H9 (cell line): ENCODE measurements around the gene SMAD3. TPM values are rescaled to one million over a fixed set of nuclear protein-coding genes. Genes with fewer than 3 reads are reported as not detected.

Experiments used
- DNase-seq: peaks from one replicate; pipeline ENCODE4 v3.0.0-alpha.2; 2017
- H2AFZ ChIP-seq: one replicate; pipeline ENCODE4 v1.6.1; 2013; ENCODE audit warnings: mild to moderate bottlenecking, low read length, control low read depth, moderate library complexity
- H2AK5ac ChIP-seq: 2 replicates; pipeline ENCODE4 v1.6.1; 2013; ENCODE audit warnings: low read length, control low read depth, mixed read lengths; ENCODE audit not compliant: insufficient read length
- H2BK120ac ChIP-seq: one replicate; pipeline ENCODE4 v1.6.1; 2013; ENCODE audit warnings: low read depth, mild to moderate bottlenecking, low read length, control low read depth, inconsistent platforms; ENCODE audit not compliant: poor library complexity, severe bottlenecking
- H2BK12ac ChIP-seq: 2 replicates; pipeline ENCODE4 v1.6.1; 2013; ENCODE audit warnings: low read length, control low read depth, mixed read lengths, low read depth; ENCODE audit not compliant: insufficient read length
- H2BK15ac ChIP-seq: 2 replicates; pipeline ENCODE4 v1.6.1; 2013; ENCODE audit warnings: low read depth, low read length, control low read depth
- H2BK20ac ChIP-seq: one replicate; pipeline ENCODE4 v1.6.1; 2013; ENCODE audit warnings: low read depth, mild to moderate bottlenecking, low read length, control low read depth, inconsistent platforms; ENCODE audit not compliant: poor library complexity, severe bottlenecking
- H2BK5ac ChIP-seq: 2 replicates; pipeline ENCODE4 v1.6.1; 2013; ENCODE audit warnings: low read length, control low read depth, mixed read lengths; ENCODE audit not compliant: insufficient read length
- H3K14ac ChIP-seq: 2 replicates; pipeline ENCODE4 v1.6.1; 2013; ENCODE audit warnings: low read length, control low read depth; ENCODE audit not compliant: insufficient read depth
- H3K18ac ChIP-seq: 2 replicates; pipeline ENCODE4 v1.6.1; 2013; ENCODE audit warnings: low read depth, mild to moderate bottlenecking, mixed read lengths, low read length, control low read depth; ENCODE audit not compliant: insufficient read length
- H3K23ac ChIP-seq: 2 replicates; pipeline ENCODE4 v1.6.1; 2013; ENCODE audit warnings: low read length, control low read depth, mixed read lengths, low read depth; ENCODE audit not compliant: insufficient read length
- H3K23me2 ChIP-seq: 2 replicates; pipeline ENCODE4 v1.6.1; 2013; ENCODE audit warnings: low read depth, mild to moderate bottlenecking, mixed read lengths, low read length, control low read depth; ENCODE audit not compliant: insufficient read length, poor library complexity, severe bottlenecking
- H3K27ac ChIP-seq: 2 replicates; pipeline ENCODE4 v1.5.1; 2013; ENCODE audit warnings: low read length, control low read depth, mixed read lengths, low read depth; ENCODE audit not compliant: insufficient read length
- H3K27me3 ChIP-seq: 2 replicates; pipeline ENCODE4 v1.6.1; 2013; ENCODE audit warnings: low read length, control low read depth, inconsistent platforms; ENCODE audit not compliant: insufficient read depth
- H3K4ac ChIP-seq: 2 replicates; pipeline ENCODE4 v1.6.1; 2013; ENCODE audit warnings: low read depth, mild to moderate bottlenecking, control low read depth, inconsistent platforms, low read length, moderate library complexity
- H3K4me1 ChIP-seq: 2 replicates; pipeline ENCODE4 v1.6.1; 2013; ENCODE audit warnings: low read length, control low read depth, inconsistent platforms; ENCODE audit not compliant: insufficient read depth
- H3K4me2 ChIP-seq: 2 replicates; pipeline ENCODE4 v1.6.1; 2013; ENCODE audit warnings: low read length, control low read depth, mixed read lengths; ENCODE audit not compliant: insufficient read length, insufficient read depth
- H3K56ac ChIP-seq: 2 replicates; pipeline ENCODE4 v1.6.1; 2013; ENCODE audit warnings: low read depth, mild to moderate bottlenecking, mixed read lengths, low read length, control low read depth; ENCODE audit not compliant: insufficient read length
- H3K79me1 ChIP-seq: 2 replicates; pipeline ENCODE4 v1.6.1; 2013; ENCODE audit warnings: low read depth, mild to moderate bottlenecking, moderate library complexity, low read length, control low read depth, inconsistent platforms; ENCODE audit not compliant: insufficient read depth, poor library complexity, severe bottlenecking
- H3K79me2 ChIP-seq: 2 replicates; pipeline ENCODE4 v1.6.1; 2013; ENCODE audit warnings: low read length, control low read depth, inconsistent platforms; ENCODE audit not compliant: insufficient read depth
- H3K9ac ChIP-seq: 2 replicates; pipeline ENCODE4 v1.6.1; 2013; ENCODE audit warnings: low read length, control low read depth, mixed read lengths; ENCODE audit not compliant: insufficient read length; ENCODE audit errors: extremely low read depth
- H3K9me3 ChIP-seq: one replicate; pipeline ENCODE4 v1.6.1; 2013; ENCODE audit warnings: low read depth, low read length, inconsistent platforms; ENCODE audit not compliant: control insufficient read depth
- H3T11ph ChIP-seq: one replicate; pipeline ENCODE4 v1.6.1; 2013; ENCODE audit warnings: mild to moderate bottlenecking, low read length, control low read depth, inconsistent platforms
- H4K20me1 ChIP-seq: one replicate; pipeline ENCODE4 v1.6.1; 2013; ENCODE audit not compliant: control insufficient read depth, insufficient read length, insufficient read depth
- H4K5ac ChIP-seq: 2 replicates; pipeline ENCODE4 v1.6.1; 2013; ENCODE audit warnings: low read depth, mild to moderate bottlenecking, mixed read lengths, low read length, control low read depth; ENCODE audit not compliant: insufficient read length
- H4K8ac ChIP-seq: replicated peaks from 2 replicates; pipeline ENCODE4 v1.6.1; 2013; ENCODE audit warnings: low read length, control low read depth, mixed read lengths, low read depth; ENCODE audit not compliant: insufficient read length
- H4K91ac ChIP-seq: 2 replicates; pipeline ENCODE4 v1.6.1; 2013; ENCODE audit warnings: low read depth, mild to moderate bottlenecking, moderate library complexity, mixed read lengths, low read length, control low read depth; ENCODE audit not compliant: insufficient read length
- H3K27ac Mint-ChIP-seq, 3 experiments: 2 replicates in 2 of 3; 3 replicates in 1 of 3; pipeline ENCODE4 v1.8.0; 2020 to 2021; ENCODE audit warnings: mixed read lengths in 3 of 3, mild to moderate bottlenecking in 1 of 3, moderate library complexity in 1 of 3
- H3K27me3 Mint-ChIP-seq: 2 replicates; pipeline ENCODE4 v1.8.0; 2021; ENCODE audit warnings: low read depth, mild to moderate bottlenecking, moderate library complexity, mixed read lengths
- H3K36me3 Mint-ChIP-seq, 3 experiments: 2 replicates in 2 of 3; 3 replicates in 1 of 3; pipeline ENCODE4 v1.8.0; 2020 to 2021; ENCODE audit warnings: low read depth in 3 of 3, mixed read lengths in 3 of 3; ENCODE audit not compliant: insufficient read depth in 1 of 3
- H3K4me1 Mint-ChIP-seq, 2 experiments: 2 replicates each; pipeline ENCODE4 v1.8.0; 2020; ENCODE audit warnings: mixed read lengths in 2 of 2
- H3K4me3 Mint-ChIP-seq, 2 experiments: 2 replicates in 1 of 2; 3 replicates in 1 of 2; pipeline ENCODE4 v1.8.0; 2020 to 2021; ENCODE audit warnings: mild to moderate bottlenecking in 2 of 2, mixed read lengths in 2 of 2, moderate library complexity in 1 of 2
- H3K9me3 Mint-ChIP-seq, 2 experiments: 2 replicates in 1 of 2; 3 replicates in 1 of 2; pipeline ENCODE4 v1.8.0; 2020; ENCODE audit warnings: mild to moderate bottlenecking in 2 of 2, mixed read lengths in 2 of 2, moderate library complexity in 1 of 2
- whole genome bisulfite sequencing: extraction: QIAGEN DNeasy Blood & Tissue Kit; methylation state at CpG from one replicate; pipeline ENCODE4 v1.1.7; 2013; ENCODE audit warnings: missing lambda C conversion rate, low lambda C conversion rate, mixed read lengths; ENCODE audit not compliant: insufficient read length; ENCODE audit errors: extremely low coverage; 5-methylcytosine and 5-hydroxymethylcytosine counted together
- total RNA-seq: library from RNA; stranded (reverse); gene quantifications from 2 replicates; pipeline ENCODE4 v1.2.1, GENCODE V29; 2021
- TF ChIP-seq, protein P1 (sequence below): fragments of 200-600 bp; sonication (generic); conservative IDR thresholded peaks from 3 replicates; pipeline ENCODE4 v1.8.0; 2021; ENCODE audit warnings: antibody characterized with exemption, mild to moderate bottlenecking

The SMAD3 gene
- total RNA-seq, 1 experiment from 2014 or later = 26.7 TPM

DNA sequence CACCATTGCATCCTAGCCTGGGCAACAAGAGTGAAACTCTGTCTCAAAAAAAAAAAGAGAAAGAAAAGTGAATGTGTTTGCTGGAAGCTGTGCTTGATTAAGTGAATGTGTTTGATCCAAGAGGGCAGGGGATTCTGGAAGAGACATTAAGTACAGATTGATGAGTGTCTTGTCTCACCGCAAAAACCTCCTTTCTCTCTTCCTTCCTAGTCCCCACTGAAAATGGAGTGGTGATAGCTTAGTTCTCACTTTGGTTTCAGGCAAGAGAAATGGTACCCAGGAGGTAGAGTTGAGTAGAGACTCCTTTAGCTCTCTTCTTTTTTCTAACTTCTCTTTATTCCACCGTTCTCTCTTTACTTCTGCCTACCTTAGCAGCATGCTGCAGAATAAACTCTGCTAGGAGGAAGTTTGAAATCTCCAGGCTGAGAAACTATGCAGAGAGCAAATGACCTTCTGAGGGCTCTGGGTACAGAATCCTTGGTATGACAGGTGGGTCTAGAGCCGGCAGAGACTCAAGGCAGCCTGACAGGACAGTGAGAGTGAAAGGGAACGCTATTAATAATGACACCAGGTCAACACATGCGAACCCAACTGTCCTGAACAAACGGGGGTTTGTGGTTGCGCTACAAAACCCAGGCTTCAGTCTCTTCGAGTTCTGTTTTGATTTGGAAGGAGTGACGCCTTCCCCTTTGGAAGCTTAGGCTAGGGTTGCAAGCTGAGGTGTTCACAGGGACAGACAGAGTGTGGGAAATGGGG lies 74.9 kb downstream of the SMAD3 start:
- H2BK12ac ChIP-seq = no peak overlapping the region
- H3K9me3 ChIP-seq = no peaks in the 10 kb centered on the region
- H3K4me2 ChIP-seq = no peak overlapping the region
- H4K91ac ChIP-seq = no peak overlapping the region
- DNase-seq = no peak
- no peaks in the 10 kb centered on the region for H3K27me3 ChIP-seq
- H3K56ac ChIP-seq = no peak overlapping the region
- no peak overlapping the region for H3K9ac ChIP-seq
- no peak overlapping the region for H2AK5ac ChIP-seq
- H2BK120ac ChIP-seq = no peak overlapping the region
- no peaks in the 10 kb centered on the region for H3K9me3 Mint-ChIP-seq
- no peaks in the 10 kb centered on the region for H3K27me3 Mint-ChIP-seq
- H2BK20ac ChIP-seq = no peak overlapping the region
- no peak overlapping the region for H4K5ac ChIP-seq
- no peaks in the 10 kb centered on the region for H3K79me2 ChIP-seq
- no peak overlapping the region for H3K18ac ChIP-seq
- H4K8ac ChIP-seq = no peak overlapping the region
- H3K36me3 Mint-ChIP-seq = no peaks in the 10 kb centered on the region
- TF ChIP-seq, protein P1, sequence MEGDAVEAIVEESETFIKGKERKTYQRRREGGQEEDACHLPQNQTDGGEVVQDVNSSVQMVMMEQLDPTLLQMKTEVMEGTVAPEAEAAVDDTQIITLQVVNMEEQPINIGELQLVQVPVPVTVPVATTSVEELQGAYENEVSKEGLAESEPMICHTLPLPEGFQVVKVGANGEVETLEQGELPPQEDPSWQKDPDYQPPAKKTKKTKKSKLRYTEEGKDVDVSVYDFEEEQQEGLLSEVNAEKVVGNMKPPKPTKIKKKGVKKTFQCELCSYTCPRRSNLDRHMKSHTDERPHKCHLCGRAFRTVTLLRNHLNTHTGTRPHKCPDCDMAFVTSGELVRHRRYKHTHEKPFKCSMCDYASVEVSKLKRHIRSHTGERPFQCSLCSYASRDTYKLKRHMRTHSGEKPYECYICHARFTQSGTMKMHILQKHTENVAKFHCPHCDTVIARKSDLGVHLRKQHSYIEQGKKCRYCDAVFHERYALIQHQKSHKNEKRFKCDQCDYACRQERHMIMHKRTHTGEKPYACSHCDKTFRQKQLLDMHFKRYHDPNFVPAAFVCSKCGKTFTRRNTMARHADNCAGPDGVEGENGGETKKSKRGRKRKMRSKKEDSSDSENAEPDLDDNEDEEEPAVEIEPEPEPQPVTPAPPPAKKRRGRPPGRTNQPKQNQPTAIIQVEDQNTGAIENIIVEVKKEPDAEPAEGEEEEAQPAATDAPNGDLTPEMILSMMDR = no peak
- peaks cover 72 to 75% of the 10 kb centered on the region in 2 experiments for H3K4me1 Mint-ChIP-seq
- H3K27ac ChIP-seq = no peak overlapping the region
- no peaks in the 10 kb centered on the region for H3K23me2 ChIP-seq
- H2AFZ ChIP-seq = no peak overlapping the region
- H2BK5ac ChIP-seq = no peak overlapping the region
- peak overlapping the region; percentile 38 to 66 (median 48); a peak in 6 of 7 replicates for H3K27ac Mint-ChIP-seq
- no peak overlapping the region for H3K4me3 Mint-ChIP-seq
- H3K4me1 ChIP-seq = peaks cover 8% of the 10 kb centered on the region; the same call in 1 of the 2 replicates
- WGBS = no CpG with 5 or more reads among the region's 9 CpGs
- no peak overlapping the region for H2BK15ac ChIP-seq
- no peak overlapping the region for H3K14ac ChIP-seq
- H3K4ac ChIP-seq = no peak overlapping the region
- no peak overlapping the region for H3T11ph ChIP-seq
- no peaks in the 10 kb centered on the region for H4K20me1 ChIP-seq
- no peak overlapping the region for H3K23ac ChIP-seq
- H3K79me1 ChIP-seq = no peaks in the 10 kb centered on the region
